ENCODE results near the gene IGSF23. TPM values are rescaled to one million over a fixed set of nuclear protein-coding genes. Genes with fewer than 3 reads are reported as not detected.

Gene IGSF23
- total and polyA plus RNA-seq, 2 experiments from 2014 or later, result not detected

- no peak for TF ChIP-seq EZH2phosphoT487 (IDR thresholded peaks at IDR 0.05; ENCODE audit: unreplicated experiment)
- TF ChIP-seq ZNF114 (CRISPR knock-in tag; IDR thresholded peaks at IDR 0.05), result no peak
- TF ChIP-seq ZNF462 (CRISPR knock-in tag; IDR thresholded peaks at IDR 0.05), result no peak
- TF ChIP-seq NANOG (IDR thresholded peaks at IDR 0.05; ENCODE audit: borderline replicate concordance), result no peak
- no peak for TF ChIP-seq ETS1 (IDR thresholded peaks at IDR 0.05)
- no peak for TF ChIP-seq EZH2 (IDR thresholded peaks at IDR 0.05; ENCODE audit: low read depth, unreplicated experiment)
- no peak for TF ChIP-seq ZNF331 (CRISPR knock-in tag; IDR thresholded peaks at IDR 0.05; ENCODE audit: low read depth)
- no peak for TF ChIP-seq JUNB (IDR thresholded peaks at IDR 0.05; ENCODE audit: unreplicated experiment)
- no peak for TF ChIP-seq POLR2AphosphoS5 (IDR thresholded peaks at IDR 0.05; ENCODE audit: low read depth)
- no peak for TF ChIP-seq REST (IDR thresholded peaks at IDR 0.05; ENCODE audit: unreplicated experiment)
- TF ChIP-seq CTCF (conservative IDR thresholded peaks at IDR 0.05; ENCODE audit: low read depth in 2 of 2), result no peak
- H3K4me2 ChIP-seq, result no peak overlapping the region
- H3K27ac Mint-ChIP-seq, result no peak overlapping the region
- H3K4me1 ChIP-seq (ENCODE audit: insufficient read depth), result no peaks in the 10 kb centered on the region
- H3K4me3 Mint-ChIP-seq, result no peak overlapping the region
- H3K36me3 ChIP-seq (ENCODE audit: insufficient read depth), result no peaks in the 10 kb centered on the region
- H3K27me3 Mint-ChIP-seq (ENCODE audit: insufficient read depth, low read depth, poor library complexity), result peaks cover 2% of the 10 kb centered on the region
- no peaks in the 10 kb centered on the region for H4K20me1 ChIP-seq (replicated peaks; ENCODE audit: insufficient read depth)
- no peaks in the 10 kb centered on the region for H3K9me2 ChIP-seq (ENCODE audit: insufficient read depth)
- no peak overlapping the region for H2AFZ ChIP-seq
- no peaks in the 10 kb centered on the region for H3K79me2 ChIP-seq (replicated peaks; ENCODE audit: insufficient read depth)
- DNase-seq (ENCODE audit: low spot score) (no peak), ATAC-seq (no peak)
- no peaks in the 10 kb centered on the region for H3K36me3 Mint-ChIP-seq (ENCODE audit: low read depth)
- H3K4me1 Mint-ChIP-seq, result no peaks in the 10 kb centered on the region
- H3K27me3 ChIP-seq (ENCODE audit: insufficient read depth), result no peaks in the 10 kb centered on the region
- no peak overlapping the region for H3K4me3 ChIP-seq
- no peaks in the 10 kb centered on the region for H3F3A ChIP-seq (replicated peaks; ENCODE audit: low read depth)
- H3K27ac ChIP-seq (ENCODE audit: low read depth), result no peak overlapping the region
- no peaks in the 10 kb centered on the region for H3K9me3 Mint-ChIP-seq
Observed at GRCh38 chr19:44567745-44568144, 45.6 kb upstream of the IGSF23 start.

All from GM23338 (cell line).